ENCODE data around the gene OR10A4.

DNA sequence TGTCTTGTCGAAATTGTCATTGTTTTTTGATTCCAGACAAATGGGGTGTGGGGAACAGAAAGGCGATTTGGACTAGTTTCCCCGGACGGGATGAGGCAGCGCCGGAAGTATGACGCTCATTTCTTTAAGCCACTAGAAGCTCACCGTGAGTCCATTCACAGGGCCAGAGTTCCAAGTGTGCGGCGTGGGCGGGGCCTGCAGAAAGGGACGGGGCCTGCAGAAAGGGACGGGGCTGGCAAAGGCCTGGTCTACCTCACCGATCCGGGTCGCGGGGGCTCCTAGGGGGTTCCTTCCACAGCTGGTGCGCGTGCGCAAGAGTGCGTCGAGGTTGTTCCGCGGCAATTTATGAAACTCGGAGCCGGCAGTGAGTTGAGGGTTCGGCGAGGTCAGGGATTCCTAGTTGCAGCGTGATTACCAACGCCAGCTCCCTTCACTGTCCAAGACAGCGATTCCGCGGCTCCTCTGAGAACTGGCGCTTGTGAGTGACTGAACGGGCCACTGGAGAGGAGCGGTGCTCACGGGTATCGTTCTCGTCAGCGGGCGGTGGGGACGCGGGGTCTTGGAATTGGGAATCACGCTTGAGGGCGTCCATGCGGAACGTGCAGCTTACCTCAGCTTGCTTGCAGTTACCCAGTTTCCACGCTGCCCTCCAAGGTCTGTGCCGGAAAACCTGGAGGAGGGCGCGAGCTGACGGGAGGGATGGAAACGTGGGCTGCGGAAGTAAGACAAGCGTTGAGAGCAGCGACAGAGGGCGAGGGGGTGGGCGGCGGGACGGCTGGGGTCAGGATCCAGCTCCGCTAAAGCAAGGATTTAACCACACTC is 50.0 kb downstream of the OR10A4 start, which contains the start of gene ZNF215:
- TF ChIP-seq USF2 (IDR thresholded peaks at IDR 0.05; ENCODE audit: low read depth, low read length) (no peak), SMC3 (IDR thresholded peaks at IDR 0.05; ENCODE audit: low read depth, low read length) (no peak), POLR2A (IDR thresholded peaks at IDR 0.05; ENCODE audit: low read depth, low read length) (no peak), MAFK (IDR thresholded peaks at IDR 0.05; ENCODE audit: low read depth, low read length) (no peak), CHD1 (IDR thresholded peaks at IDR 0.05; ENCODE audit: low read depth, low read length) (no peak), MXI1 (IDR thresholded peaks at IDR 0.05; ENCODE audit: borderline replicate concordance, low read depth, low read length) (peak; percentile 17)
- TF ChIP-seq, protein P1, sequence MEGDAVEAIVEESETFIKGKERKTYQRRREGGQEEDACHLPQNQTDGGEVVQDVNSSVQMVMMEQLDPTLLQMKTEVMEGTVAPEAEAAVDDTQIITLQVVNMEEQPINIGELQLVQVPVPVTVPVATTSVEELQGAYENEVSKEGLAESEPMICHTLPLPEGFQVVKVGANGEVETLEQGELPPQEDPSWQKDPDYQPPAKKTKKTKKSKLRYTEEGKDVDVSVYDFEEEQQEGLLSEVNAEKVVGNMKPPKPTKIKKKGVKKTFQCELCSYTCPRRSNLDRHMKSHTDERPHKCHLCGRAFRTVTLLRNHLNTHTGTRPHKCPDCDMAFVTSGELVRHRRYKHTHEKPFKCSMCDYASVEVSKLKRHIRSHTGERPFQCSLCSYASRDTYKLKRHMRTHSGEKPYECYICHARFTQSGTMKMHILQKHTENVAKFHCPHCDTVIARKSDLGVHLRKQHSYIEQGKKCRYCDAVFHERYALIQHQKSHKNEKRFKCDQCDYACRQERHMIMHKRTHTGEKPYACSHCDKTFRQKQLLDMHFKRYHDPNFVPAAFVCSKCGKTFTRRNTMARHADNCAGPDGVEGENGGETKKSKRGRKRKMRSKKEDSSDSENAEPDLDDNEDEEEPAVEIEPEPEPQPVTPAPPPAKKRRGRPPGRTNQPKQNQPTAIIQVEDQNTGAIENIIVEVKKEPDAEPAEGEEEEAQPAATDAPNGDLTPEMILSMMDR (conservative IDR thresholded peaks at IDR 0.05; ENCODE audit: low read depth, low read length) = no peak

Measured in IMR-90 (cell line).